Right lobe of liver (tissue), 6 donors: ENCODE results near the gene ERFL. TPM values are rescaled to one million over a fixed set of nuclear protein-coding genes. Genes with fewer than 3 reads are reported as not detected.

Source experiments
- ATAC-seq, 4 donors: fragments of 200-7000 bp; cut with Tn5 transposase; one replicate each; pipeline ENCODE4 v1.9.1; 2020; ENCODE audit warnings: mild to moderate bottlenecking in 4 of 4, moderate library complexity in 4 of 4
- DNase-seq, 3 donors: peaks; one replicate each; pipeline ENCODE4 v3.0.0-alpha.2; 2020
- H3K27ac ChIP-seq, 3 donors: fragments of 200-600 bp; one replicate each; pipeline ENCODE4 v1.8.0; 2022
- H3K27me3 ChIP-seq, 2 donors: fragments of 200-600 bp; one replicate each; pipeline ENCODE4 v1.8.0; 2022
- H3K36me3 ChIP-seq, 4 donors: fragments of 200-600 bp; sonication (generic) in 1 of 4; one replicate each; pipeline versions ENCODE4 v1.5.1 to v1.8.0; 2017 to 2022; ENCODE audit warnings: control low read depth in 1 of 4
- H3K4me1 ChIP-seq, 4 donors: fragments of 200-600 bp; sonication (generic) in 1 of 4; one replicate each; pipeline versions ENCODE4 v1.5.1 to v1.8.0; 2017 to 2022; ENCODE audit warnings: control low read depth in 1 of 4
- H3K4me3 ChIP-seq, 3 donors: fragments of 200-600 bp; one replicate each; pipeline ENCODE4 v1.8.0; 2022
- H3K9me3 ChIP-seq, 4 donors: fragments of 200-600 bp; sonication (generic) in 1 of 4; one replicate each; pipeline versions ENCODE4 v1.5.1 to v1.8.0; 2017 to 2022; ENCODE audit warnings: control low read depth in 1 of 4
- POLR2A ChIP-seq: fragments of 450-650 bp; IDR thresholded peaks from one replicate; pipeline ENCODE4 v1.6.1; 2017; ENCODE audit warnings: antibody characterized with exemption, mild to moderate bottlenecking
- WGBS: methylation state at CpG from one replicate; pipeline ENCODE4 v1.1.6; 2018; ENCODE audit warnings: low coverage, low lambda C conversion rate; ENCODE audit not compliant: insufficient coverage; ENCODE audit errors: missing lambda C conversion rate; 5-methylcytosine and 5-hydroxymethylcytosine counted together
- intact Hi-C, 2 donors: fragments of 100-400 bp; cut with DNase I; formaldehyde crosslinking; loops; one replicate each; pipeline versions ENCODE4 v1.11.2 to v1.14.1; 2022
- total RNA-seq, 6 experiments: library from RNA; depleted of rRNA in 2 of 6; stranded (reverse); fragments of >200 nt in 2 of 6; fragmentation: NEBNext Ultra II Directional in 3 of 6; extraction: Animal tissue kit (Norgen Biotek cat#: 25700) in 3 of 6; gene quantifications; one replicate each; pipeline versions ENCODE4 v1.1.0 to v1.2.4, GENCODE V29; 2016 to 2023
- TF ChIP-seq, protein P1 (sequence below), 4 donors: fragments of 200-600 bp in 3 of 4; fragments of 450-650 bp in 1 of 4; IDR thresholded peaks; one replicate each; pipeline versions ENCODE4 v1.5.1 to v1.8.0; 2016 to 2022; ENCODE audit warnings: antibody characterized with exemption in 4 of 4, mild to moderate bottlenecking in 2 of 4
- donor health status: DM: no; HTN: yes; CAD: no.
- donor health status: DM: no; HTN: no; CAD: no.
- donor health status: DM: no; HTN: no; CAD: no.
- donor health status: DM: no; HTN: yes; CAD: no.
- donor health status: DM: no; HTN: yes; CAD: no.

Gene ERFL
- total RNA-seq, 6 experiments from 2014 or later = not detected

DNA sequence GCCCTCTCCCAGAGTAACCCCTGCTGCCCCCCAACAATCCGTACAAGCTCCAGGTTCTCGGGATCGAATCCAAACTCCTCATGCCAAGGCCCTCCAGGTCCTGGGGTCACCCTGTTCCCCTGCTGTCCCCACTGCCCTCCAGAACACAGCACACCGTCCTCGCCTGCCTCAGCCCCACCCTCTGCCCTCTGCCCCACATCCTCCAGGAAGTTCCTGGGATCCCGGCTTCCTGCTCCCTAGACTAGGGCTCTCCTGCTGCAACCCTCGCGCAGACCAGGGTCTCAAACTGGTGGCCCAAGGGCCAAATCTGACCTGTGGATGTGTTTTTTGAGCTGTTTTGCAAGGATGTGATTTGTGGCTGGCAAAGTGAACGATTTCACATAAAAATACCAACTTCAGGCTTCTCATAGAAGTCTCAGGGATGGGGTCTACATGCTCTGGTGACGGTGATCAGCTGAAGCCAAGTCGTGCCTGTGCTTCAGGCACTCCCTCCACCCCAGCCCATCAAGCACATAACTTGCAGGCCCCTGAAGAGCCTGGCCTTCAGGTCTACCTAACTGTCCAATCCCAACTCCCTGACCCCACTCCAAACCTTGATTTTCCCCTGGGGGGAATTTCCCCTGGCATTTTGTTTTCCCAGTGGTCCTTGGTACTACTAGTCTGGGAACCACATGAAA is 29.1 kb upstream of the ERFL start:
- no peak overlapping the region for H3K4me3 ChIP-seq
- no peak for DNase-seq

DNA sequence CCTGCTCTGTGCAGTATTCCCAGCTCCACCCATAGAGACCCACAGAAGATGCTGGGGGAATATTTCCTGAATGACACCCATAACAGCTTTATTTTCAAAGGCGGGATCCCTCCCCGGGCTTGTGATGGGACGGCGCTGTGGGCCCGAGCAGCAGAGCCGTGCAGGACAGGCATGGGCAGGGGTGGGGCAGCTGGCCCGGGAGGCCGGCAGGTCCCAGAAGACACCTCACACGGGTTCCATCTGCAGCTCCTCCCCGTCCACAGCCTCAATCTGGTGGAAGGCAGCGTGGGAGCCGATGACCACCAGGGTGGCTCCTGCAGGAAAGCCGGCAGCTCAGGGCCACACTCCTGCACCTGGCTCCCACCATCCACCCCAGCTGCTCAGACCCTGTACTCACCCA is 28.4 kb upstream of the ERFL start:
- ATAC-seq (no peak), DNase-seq (no peak)
- intact Hi-C loops = no loop called here
- 71% methylated on average over 1 of the region's 13 CpGs for WGBS
- no peaks in the 10 kb centered on the region for H3K36me3 ChIP-seq
- TF ChIP-seq, protein P1, sequence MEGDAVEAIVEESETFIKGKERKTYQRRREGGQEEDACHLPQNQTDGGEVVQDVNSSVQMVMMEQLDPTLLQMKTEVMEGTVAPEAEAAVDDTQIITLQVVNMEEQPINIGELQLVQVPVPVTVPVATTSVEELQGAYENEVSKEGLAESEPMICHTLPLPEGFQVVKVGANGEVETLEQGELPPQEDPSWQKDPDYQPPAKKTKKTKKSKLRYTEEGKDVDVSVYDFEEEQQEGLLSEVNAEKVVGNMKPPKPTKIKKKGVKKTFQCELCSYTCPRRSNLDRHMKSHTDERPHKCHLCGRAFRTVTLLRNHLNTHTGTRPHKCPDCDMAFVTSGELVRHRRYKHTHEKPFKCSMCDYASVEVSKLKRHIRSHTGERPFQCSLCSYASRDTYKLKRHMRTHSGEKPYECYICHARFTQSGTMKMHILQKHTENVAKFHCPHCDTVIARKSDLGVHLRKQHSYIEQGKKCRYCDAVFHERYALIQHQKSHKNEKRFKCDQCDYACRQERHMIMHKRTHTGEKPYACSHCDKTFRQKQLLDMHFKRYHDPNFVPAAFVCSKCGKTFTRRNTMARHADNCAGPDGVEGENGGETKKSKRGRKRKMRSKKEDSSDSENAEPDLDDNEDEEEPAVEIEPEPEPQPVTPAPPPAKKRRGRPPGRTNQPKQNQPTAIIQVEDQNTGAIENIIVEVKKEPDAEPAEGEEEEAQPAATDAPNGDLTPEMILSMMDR (IDR thresholded peaks at IDR 0.05) = no peak
- no peak for TF ChIP-seq POLR2A
- H3K27me3 ChIP-seq = no peaks in the 10 kb centered on the region
- no peaks in the 10 kb centered on the region for H3K9me3 ChIP-seq
- H3K4me1 ChIP-seq = peaks cover 0 to 10% (median 4%) of the 10 kb centered on the region in 4 donors
- H3K4me3 ChIP-seq = no peak overlapping the region
- no peak overlapping the region for H3K27ac ChIP-seq

More for the DNA sequence above, 29.1 kb upstream of the ERFL start:
- no peak for ATAC-seq
- intact Hi-C loops = no loop called here
- H3K27ac ChIP-seq = no peak overlapping the region
- no peaks in the 10 kb centered on the region for H3K9me3 ChIP-seq
- 72% methylated on average over 7 of the region's 11 CpGs for WGBS
- H3K27me3 ChIP-seq = no peaks in the 10 kb centered on the region
- TF ChIP-seq, protein P1 (IDR thresholded peaks at IDR 0.05) = no peak
- no peak for TF ChIP-seq POLR2A
- H3K36me3 ChIP-seq = no peaks in the 10 kb centered on the region
- peaks cover 0 to 10% (median 4%) of the 10 kb centered on the region in 4 donors for H3K4me1 ChIP-seq

DNA sequence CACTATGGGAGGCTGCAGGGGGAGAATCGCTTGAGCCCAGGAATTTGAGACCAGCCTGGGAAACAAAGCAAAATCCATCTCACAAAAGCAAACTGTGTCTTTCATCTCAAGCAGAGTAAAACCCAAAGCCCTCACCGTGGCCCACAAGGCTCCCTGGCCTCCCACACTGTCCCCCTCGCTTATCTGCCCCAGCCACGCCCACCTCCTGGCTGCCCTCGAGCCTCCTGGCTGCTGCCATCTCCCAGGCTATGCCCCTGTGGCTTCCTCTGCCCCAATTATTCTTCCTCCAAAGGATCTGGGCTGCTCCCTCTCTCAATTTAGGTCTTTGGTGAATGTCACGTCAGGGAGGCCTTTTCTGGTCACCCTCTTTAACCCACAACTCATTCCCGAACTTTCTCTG is 27.3 kb upstream of the ERFL start:
- ATAC-seq = no peak
- Histone ChIP-seq H3K4me3 (no peak overlapping the region), H3K9me3 (no peaks in the 10 kb centered on the region), H3K4me1 (peaks cover 0 to 10% (median 4%) of the 10 kb centered on the region in 4 donors), H3K36me3 (no peaks in the 10 kb centered on the region), H3K27ac (no peak overlapping the region), H3K27me3 (no peaks in the 10 kb centered on the region)
- no peak for DNase-seq
- intact Hi-C loops = no loop called here
- TF ChIP-seq, protein P1 (IDR thresholded peaks at IDR 0.05) = no peak
- no peak for TF ChIP-seq POLR2A
- WGBS = 92% methylated on average over 2 of the region's 7 CpGs

DNA sequence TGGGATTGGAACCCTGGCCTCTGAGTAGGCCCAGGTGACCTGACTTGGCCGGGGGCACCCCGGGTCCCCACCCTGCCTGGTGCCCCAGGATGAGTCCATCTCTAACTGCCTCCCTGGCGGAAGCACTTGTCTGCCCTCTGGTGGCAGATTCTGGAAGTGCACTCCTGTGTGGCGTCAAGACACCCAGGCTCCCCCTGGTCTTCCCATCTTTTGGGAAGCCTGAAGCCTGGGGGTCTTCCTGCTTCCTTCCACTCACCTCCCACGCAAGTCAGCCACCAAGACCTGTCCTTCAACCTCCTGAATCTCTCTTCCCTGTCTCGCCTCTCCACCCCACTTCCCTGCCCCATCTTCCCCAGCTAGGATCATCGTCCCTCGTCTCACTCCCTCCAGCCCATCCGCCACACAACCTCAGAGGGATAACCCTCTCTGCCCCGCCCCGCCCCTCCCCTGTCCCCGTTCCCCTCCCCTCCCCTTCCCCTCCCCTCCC is 23.5 kb upstream of the ERFL start:
- Histone ChIP-seq H3K36me3 (no peaks in the 10 kb centered on the region), H3K27me3 (no peaks in the 10 kb centered on the region), H3K9me3 (no peaks in the 10 kb centered on the region), H3K4me1 (no peaks in the 10 kb centered on the region), H3K27ac (no peak overlapping the region), H3K4me3 (no peak overlapping the region)
- DNase-seq (peak; percentile 75 to 81 (median 77)), ATAC-seq (peak; percentile 82 to 91 (median 87))
- TF ChIP-seq POLR2A = no peak
- TF ChIP-seq, protein P1 (IDR thresholded peaks at IDR 0.05) = peak; percentile 80 to 99 (median 98)
- intact Hi-C loops = no loop called here
- WGBS = 3% methylated on average over 11 of the region's 12 CpGs
